DMS153 (cell line): ENCODE results near the gene PDLIM5.
A peak's percentile ranks its signal among the peaks of the same experiment; 100 is the strongest.

Experiments
- DNase-seq: peaks from one replicate; lab custom pipeline; 2025; lab: John Stamatoyannopoulos, UW

PDLIM5 gene

DNA sequence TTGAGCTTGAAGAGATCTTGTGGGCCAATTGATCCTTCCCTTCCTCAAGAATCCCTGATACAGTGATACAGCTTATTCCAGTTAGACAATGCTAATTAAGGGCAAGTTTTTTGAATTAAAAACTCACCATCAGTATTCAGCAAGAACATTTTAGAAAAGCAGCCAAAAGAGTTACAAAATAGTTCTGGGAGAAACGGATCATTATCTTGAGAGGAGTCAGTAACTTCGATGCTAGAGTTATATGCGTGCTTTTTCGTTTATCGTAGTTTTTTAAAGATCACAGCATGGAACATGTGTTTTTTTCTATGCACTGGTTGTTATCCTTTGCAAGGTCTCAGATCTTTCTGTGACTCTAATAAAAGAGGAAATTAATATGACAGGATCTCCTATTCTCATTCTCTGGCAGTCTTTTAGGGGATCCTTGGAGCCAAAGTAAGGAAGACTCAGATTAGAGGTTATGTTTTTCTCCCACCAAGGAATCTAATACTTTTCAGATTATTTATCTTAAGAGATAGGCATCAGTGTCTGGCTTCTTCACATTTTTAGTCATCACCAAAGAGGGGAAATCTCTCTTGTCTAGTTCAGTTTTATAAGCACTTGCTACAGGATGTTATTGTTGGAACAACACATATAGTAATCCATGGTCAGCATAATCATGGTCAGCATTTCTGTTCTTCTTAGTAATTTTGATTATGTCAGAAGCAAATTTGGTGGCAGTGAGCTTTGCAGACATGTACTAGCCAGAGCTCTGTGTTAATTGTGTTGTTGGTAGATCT is 109.7 kb downstream of the PDLIM5 start:
- DNase-seq, result no peak

DNA sequence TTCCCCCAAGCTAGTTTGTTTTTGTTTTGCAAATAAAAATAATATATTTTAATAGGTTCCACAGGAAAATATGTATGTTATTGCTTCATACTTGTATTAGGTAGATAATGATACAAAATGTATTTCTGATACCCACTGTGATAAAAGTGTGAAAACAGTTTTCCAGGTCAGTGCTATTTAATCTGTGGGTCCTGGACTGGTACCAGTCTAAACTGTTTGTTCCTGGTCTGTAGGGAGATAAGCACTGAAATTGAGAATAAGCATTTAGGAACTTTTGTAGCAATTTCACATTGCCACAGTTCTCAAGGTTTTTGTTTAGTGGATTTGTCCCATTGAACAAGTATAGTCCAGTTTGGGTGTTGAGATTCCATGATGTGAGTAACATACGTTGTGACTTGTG is 110.5 kb downstream of the PDLIM5 start:
- DNase-seq, result no peak

DNA sequence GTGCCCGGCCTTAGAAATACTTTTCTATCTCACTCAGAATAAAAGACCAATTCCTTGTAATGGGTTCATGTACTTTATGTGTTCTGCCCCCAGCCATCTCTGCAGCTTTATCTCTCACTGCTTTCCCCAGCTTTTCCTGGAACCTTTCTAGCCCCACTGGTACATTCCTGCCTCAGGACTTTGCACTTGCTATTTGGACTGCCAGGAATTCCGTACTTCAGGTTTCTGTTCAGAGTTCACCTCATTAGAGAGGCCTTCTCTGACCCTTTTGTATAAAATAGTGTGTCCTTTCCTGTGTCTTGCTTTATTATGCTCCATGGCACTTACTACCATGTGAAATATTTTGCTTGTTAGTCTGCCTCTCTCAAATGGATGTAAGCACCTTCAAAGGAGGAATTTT is 112.5 kb downstream of the PDLIM5 start:
- DNase-seq, result no peak

DNA sequence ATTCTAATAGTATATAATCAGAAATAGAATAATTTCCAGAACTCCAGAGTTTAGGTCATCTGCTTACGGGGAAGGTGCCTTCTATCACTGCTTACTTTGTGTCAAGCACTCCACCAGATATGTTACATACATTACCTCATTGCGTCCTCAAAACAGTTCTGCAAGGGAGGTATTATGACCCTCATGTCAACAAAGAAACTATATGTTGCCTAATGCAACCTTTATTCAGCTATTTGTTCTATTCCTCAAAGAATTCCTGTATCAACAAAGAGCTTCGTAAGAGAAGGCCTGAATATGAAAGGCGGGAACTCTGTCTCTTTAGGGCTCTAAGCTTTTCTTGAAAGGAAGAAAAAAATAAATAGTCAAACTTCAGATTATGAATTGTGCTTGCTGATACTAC is 114.7 kb downstream of the PDLIM5 start:
- no peak for DNase-seq

DNA sequence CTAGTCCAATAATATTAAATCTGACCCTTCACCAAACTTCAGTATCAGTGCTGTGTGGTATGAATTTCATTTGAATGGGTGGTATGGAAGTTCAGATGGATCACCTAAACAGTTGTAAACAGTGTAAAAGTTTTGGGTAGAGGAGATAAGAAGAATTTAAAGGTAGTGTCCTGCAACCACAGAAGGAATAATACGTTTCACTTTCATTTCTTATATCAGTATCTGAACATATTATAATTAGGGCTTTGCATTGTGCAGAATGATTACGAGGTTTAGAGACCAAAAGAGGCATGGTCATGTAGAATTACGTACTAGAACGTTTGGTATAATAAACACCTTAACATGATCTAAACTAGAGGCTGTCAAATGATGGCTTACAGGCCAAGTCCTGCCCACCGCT is 116.1 kb downstream of the PDLIM5 start:
- no peak for DNase-seq

DNA sequence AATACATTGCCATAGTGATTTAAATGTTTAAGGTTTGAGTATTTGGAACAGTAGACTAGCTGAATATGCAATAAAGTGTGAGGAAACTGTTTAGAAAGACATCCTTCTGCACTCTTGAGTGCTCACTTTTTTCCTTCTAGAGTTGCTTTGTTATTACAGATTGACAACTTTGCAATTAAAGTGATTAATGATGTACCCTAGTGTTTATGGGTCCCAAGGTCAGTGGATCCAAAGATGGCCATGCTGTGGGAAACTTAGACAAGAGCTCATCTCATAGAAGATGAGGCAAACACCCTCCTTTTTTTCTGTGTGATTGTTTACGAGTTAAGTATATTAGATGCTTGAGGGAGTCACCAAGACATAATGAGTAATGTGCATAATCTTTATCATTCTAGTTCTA is 118.8 kb downstream of the PDLIM5 start:
- no peak for DNase-seq

DNA sequence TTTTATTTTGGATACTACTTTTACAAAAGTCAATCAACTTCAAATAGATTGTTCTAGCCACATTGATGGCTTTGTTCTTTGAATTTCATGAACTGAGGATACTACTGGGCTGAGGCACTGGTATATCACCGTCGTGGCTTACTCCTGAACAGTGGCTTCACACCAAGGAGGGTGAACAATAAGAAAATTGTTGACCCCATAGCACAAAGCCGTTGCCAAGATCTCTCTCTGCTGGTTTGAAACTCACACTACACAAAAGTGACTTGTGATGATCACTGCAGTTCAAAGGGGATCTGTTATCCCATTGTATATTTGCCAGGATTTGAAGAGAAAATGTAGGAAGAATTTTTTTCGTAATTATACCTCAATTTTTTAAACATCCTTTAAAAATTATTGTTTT is 119.6 kb downstream of the PDLIM5 start:
- no peak for DNase-seq

DNA sequence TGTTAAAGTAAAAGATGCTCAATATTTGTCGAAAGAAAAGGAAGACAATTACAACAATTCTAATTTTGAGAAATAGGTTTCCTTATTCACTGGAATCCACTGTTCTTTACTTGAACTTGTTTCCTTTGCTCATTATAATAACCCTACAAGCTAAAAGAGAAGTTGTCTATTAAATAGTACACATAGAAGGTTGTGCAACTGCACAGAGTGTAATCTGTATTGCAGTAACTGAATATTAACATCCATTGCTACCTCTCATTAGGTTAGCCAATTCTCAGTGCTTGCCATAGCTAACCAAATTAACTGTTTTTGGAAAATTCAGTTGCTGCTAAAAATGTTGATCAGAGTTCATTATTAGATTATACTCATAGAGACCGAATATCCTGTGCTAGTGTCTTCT is 120.0 kb downstream of the PDLIM5 start:
- no peak for DNase-seq

DNA sequence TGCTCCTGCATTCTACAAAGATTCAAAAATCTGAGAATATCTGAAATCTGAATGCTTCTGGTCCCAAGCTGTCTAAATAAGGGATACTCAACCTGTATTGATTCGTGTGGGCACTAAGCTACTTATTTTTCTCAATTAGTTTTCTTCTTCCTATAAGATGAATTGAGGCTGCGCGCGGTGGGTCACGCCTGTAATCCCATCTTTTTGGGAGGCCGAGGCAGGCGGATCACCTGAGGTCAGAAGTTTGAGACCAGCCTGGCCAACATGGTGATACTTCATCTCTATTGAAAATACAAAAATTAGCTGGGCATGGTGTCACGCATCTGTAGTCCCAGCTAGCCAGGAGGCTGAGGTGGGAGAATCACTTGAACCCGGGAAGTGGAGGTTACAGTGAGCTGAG is 122.3 kb downstream of the PDLIM5 start:
- DNase-seq, result no peak

DNA sequence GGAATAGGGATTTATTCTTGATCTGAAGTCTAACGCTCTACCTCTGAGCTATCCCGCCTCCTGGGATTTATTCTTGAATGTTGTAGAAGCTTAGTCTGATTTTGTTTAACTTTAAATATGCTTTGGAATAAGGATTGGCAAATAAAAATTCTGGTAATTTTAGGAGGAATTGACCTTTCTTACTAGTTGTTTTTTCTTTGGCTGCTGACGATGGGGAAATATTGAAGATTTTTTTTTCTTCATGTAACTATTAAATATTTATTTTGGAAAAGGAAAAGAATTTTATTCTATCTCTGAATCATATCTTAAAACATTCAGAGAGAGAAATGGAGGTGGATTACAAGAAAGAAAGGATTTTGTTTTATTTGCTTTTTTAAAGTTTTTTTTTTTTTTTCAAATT is 122.9 kb downstream of the PDLIM5 start:
- no peak for DNase-seq

DNA sequence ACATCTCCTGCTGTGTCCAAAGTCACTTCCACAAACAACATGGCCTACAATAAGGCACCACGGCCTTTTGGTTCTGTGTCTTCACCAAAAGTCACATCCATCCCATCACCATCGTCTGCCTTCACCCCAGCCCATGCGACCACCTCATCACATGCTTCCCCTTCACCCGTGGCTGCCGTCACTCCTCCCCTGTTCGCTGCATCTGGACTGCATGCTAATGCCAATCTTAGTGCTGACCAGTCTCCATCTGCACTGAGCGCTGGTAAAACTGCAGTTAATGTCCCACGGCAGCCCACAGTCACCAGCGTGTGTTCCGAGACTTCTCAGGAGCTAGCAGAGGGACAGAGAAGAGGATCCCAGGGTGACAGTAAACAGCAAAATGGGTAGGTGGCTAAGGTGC is 123.9 kb downstream of the PDLIM5 start:
- no peak for DNase-seq

DNA sequence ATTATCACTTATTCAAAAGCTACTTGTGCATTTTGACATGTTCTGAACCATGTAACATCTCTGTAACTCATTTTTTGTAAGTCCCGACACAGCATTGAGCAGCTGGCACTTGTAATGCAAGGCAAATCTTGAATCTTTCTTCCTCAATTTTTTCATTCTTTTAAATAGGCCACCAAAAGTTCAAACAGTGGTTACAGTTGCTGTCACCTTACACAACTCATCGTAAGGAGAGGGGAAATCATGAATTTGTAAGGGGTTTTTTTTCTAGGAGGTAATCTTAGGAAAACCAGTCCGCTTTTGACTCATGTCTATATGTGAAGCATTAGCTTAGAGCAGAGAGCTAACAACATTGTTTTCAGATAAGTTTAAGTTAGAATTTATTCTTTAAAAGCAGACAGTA is 124.5 kb downstream of the PDLIM5 start:
- no peak for DNase-seq

DNA sequence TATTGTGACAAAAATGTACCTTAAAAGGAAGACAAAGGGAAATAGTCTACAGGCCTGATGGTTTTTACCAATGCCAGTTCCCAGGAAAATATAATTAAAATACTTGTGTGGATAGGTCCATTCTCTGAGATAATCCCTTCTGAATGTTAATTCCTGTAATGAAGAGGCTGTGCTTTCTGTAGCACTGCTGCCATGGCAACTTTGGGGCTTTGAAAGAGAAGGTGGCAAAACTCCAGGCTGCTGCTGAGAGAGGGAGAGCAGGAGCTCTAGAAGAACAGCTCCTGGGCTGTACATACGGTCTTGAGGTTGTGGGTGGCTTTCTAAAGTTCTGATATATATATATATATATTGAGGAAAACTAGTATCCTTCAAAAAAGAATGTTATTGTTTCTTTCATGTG is 125.4 kb downstream of the PDLIM5 start:
- peak; percentile 75 for DNase-seq

DNA sequence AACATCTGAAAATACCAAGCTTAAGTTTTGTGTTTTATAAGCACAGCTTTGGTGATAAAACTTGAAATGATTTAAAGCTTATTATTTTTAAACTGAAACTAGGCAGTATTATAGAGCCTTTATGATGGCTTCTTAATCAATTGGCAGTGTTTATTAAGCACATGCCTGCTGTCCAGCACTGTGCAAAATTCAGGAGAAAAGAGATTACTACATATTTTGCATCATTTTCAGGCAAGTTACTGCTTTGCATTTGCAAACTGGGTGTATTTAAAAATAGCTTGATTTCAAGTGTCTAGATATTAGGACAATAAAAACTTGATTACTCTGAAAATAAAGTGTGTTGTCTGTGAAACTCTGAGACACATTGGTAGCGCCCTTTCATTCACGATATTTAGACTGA is 126.5 kb downstream of the PDLIM5 start:
- DNase-seq, result no peak

DNA sequence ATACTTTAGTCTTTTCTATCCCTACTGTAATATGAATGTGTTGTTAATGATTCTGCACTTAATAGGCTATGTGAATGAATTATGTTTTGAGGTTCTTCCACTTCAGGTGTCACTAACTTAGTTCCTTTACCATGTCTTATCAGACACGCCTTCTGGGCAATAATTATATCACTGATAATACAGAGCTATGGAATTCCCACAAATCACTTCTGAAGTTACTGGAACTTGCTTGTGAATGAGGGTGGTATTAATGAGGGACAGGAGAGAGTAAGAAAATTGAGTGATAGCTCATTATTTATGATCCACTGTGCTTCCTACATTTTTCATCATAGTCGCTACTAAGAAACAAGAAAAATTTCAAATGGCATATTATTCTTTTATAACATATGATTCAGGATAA is 130.0 kb downstream of the PDLIM5 start:
- no peak for DNase-seq

DNA sequence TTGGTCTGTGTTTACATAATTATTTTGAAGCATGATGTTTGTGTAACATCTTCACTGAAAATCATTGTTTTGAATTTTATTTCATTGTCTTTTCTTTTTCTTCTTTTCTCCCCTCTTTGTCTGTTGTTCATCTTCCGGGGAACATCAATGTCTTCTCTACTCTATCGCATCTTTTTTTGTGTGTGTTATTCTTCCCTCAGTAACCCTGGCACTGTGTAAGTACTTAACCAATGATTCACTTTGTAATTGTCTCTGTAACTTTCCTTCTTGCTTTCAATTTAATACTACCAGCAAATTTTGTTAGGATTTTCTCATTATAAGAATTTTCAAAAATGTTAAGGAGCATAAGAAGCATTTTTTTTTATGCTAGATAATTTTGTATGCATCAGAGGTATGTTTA is 130.8 kb downstream of the PDLIM5 start:
- DNase-seq, result no peak

DNA sequence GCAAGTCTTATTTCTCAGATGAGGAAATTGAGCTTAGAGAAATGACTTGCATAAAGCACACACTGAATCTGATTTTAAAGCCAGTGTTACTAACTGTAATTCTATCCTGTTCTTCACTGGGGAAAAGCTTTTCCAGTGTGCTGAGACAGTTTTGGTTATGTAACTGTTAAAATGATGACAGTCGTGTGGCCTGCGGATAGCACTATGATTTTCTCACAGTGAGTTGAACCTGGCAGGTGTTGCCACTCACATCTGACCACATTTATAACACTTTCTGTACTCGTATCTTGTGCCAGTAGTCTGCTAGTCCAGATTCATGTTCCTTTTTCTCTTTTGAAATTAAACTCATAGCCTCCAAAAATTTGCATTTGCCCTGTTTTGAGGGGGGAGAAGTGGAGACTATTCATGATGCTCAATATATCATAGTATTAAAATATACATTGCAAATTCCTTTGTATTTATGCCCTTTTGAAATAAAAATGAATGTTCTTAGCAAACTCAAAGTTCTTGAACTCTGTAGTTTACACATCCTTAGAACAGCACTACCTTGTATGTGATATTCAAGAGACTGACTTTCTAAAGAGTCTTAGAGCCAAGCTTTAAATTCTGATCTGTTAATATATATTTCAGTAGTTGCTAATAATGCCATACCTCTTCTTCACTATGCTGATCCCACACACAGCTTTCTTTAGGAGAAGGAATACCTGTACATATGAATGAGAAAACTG is 132.3 kb downstream of the PDLIM5 start:
- DNase-seq, result no peak

DNA sequence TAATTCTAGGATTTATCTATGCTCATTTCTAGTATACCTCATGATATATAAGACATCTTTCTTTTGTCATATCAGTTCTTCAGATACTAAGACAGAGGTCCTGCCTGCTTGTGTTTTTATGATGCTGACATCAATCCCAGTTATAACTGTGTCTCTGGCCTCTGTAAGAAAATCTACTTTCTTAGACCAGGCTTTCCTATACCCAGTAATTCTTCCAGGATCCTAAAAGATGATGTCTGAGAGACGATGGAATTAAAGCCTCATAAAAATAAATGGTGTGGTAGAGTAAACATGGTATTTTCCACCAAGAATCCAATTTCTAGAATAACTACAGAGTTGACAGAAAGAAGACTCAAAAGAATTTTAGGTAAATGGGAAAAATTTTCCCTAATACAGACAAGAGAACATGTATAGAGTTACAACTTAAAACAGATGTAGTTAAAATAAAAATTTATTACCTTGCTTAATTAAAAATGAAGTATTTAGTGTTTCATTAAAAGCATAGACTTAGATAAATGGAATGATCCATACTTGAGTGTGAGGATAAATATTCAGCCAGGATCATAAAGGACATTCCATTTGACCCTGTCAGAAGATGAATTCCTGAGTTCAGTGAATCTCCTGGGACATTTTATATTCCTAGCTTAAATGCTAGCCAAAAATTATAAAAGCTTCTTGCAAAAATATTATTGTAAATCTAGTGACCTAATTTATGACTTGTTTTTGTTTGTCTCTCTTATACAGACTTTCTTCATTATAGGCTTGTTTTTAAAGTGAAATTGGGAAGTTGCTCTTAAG is 137.4 kb downstream of the PDLIM5 start:
- DNase-seq, result no peak

DNA sequence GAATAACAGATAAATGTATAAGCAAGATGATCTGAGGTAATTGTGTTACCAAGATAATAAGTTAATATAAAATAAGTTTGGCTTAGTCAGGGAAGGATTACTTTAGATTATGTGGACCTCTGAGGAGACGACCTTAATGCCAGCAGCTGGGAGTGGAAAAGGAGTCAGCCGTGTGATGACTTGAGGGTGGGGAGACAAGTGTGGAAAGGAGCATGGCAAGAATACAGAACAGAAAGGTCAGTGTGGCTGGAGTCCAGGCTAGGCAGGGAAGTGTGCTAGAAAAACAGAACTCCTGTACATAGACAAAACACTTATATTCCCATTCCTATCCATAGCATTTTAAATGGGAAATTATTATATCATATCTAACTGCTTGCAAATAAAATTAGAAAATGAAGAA is 138.8 kb downstream of the PDLIM5 start:
- DNase-seq, result no peak

DNA sequence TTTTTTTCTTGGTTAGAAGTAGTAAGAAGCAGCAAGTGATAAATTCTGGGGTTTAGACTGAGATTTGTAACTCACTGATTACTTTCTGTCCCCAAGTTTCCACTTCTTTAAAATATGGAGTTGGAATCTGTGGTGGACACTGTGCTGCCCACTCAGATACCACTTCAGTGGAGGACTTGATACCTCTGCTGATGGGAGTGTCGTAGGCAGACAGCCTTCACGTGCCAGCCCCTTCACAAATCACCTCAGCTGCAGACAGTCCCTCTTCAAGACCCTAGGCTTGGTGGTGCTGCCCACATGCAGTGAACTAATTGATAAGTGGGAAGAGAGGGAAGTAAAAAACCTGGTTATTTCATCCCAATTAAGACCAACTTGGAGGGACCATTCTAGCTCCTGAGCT is 139.5 kb downstream of the PDLIM5 start:
- DNase-seq, result no peak

DNA sequence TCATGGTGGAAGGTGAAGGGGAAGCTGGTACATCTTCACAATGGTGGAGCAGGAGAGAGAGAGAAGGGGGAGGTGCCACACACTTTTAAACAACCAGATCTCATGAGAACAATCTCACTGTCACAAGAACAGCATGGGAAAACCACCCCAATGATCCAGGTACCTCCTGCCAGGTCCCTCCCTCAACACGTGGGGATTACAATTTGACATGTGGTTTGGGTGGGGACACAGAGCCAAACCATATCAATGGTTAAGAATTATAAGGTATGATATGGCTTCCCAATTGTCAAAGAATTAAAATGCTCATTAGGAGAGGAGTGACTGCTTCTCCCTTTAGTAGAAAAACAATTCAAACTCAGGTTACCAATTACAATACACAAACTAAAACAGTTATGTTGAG is 143.3 kb downstream of the PDLIM5 start:
- DNase-seq, result no peak

DNA sequence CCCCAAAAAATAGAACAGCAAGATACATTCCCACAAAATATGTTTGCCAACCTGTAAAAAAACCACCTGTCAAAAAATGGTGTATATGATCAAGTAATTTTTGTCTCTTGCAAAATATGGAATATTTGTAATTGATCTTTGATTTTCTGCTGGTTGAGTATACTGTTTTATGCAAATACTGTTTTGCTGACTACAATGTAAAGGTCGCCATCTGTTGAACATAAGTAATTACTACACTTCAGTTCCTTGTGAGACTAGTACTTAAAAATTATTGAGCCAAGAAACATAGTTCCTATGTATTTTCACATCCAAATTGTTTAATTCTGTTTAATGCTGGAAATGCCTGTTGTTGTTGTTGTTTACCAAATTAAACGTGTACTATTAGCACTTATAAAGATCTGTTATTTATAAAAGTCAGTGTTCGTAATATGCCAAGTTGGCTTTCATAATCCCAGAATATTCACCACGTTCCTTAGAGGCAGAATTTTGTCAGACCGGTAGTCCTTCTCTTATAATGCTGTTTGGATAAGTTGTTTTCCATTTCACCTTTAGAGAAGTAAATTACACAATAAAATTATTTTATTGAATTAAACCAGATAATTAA is 144.2 kb downstream of the PDLIM5 start:
- DNase-seq, result peak; percentile 31

DNA sequence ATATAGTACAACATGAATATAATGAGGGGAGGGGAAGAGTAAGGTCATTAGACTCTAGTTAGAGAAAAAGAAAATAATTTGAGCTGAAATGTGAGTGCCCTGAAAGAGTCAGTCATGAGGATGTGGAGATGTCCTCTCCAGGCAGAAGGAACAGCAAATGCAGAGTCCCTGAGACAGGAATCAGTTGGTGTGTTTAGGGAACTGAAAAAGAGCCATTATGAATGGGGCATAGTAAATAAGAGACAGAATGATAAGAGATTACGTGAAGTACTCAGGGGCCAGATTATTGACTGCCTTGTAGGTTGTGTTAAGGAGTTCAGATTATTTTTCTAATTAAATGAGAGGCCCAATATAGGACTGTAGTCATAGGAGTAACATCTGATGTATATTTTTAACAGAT is 147.0 kb downstream of the PDLIM5 start:
- DNase-seq, result no peak
